ENCODE measurements around the gene TECPR2.

The TECPR2 gene

GRCh38 chr14:102362084-102362483, 657 bp upstream of the TECPR2 start:
- no peak for DNase-seq (ENCODE audit: extremely low spot score)
- POLR2A ChIA-PET, result interaction anchor here (0.5 to 1.8 kb wide), 13 partner anchors 8 to 409 kb away, joined by 3 to 14 read pairs (median 4); partner anchors contain the start of gene ZNF839
- CTCF ChIA-PET, result interaction anchor here (0.6 kb wide), 1 partner anchor 299 kb away, joined by 3 read pairs; no protein-coding TSS in a partner anchor
- TF ChIP-seq NFRKB (IDR thresholded peaks at IDR 0.05) (no peak), FOXM1 (IDR thresholded peaks at IDR 0.05; ENCODE audit: borderline replicate concordance) (no peak), PKNOX1 (IDR thresholded peaks at IDR 0.05) (no peak), SUZ12 (IDR thresholded peaks at IDR 0.05) (no peak), ELF4 (IDR thresholded peaks at IDR 0.05) (no peak), LEF1 (IDR thresholded peaks at IDR 0.05; ENCODE audit: borderline replicate concordance) (no peak), SP1 (IDR thresholded peaks at IDR 0.05) (no peak)

DNA sequence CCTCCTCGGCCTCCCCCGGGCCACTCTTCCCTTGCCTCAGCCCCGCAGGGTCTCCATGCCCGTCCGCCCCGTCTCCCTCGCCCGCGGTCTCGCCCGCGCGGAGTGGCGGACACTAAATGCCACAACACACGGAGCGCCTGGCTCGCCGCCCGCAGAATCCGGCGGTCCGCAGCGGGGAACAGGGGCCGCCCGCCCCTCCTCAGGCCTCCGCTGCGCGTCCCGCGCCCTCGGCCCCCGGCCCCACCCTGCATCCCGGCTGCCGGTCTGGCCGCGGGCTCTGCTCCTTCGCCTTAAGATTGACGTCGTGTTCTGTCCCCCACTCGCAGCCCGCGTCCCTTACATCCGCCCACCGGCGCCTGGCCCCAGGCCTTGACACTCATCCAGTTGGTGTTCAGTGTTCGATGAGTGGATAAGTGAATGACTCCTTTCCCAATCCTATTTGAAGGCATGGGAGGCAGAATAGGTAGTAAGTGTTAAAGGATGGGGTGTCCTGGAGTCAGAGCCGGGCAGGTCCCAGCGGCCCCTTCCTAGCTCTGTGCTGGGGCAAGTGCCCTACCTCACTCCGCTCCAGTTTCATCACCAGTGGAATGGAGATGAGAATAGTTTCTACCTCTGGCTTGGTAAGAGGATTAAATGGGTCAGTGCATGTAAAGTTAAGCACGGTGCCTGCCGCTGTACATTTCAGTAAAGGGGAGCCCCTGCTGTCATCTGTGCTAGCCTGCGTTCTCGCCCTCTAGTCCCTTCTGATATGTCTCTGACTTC, 622 bp downstream of the TECPR2 start:
- ChIA-PET CTCF (no interaction called here), POLR2A (interaction anchor here (0.8 to 1.8 kb wide), 11 partner anchors 9 to 184 kb away, joined by 3 to 14 read pairs (median 5); partner anchors contain the start of gene ZNF839)
- DNase-seq (ENCODE audit: extremely low spot score), result no peak
- TF ChIP-seq FOXM1 (IDR thresholded peaks at IDR 0.05; ENCODE audit: borderline replicate concordance), result no peak
- TF ChIP-seq HDGF (IDR thresholded peaks at IDR 0.05; ENCODE audit: borderline replicate concordance), result no peak
- no peak for TF ChIP-seq LEF1 (IDR thresholded peaks at IDR 0.05; ENCODE audit: borderline replicate concordance)
- TF ChIP-seq SUZ12 (IDR thresholded peaks at IDR 0.05), result no peak
- no peak for TF ChIP-seq FOXK2 (IDR thresholded peaks at IDR 0.05)
- TF ChIP-seq L3MBTL2 (conservative IDR thresholded peaks at IDR 0.05), result no peak
- no peak for TF ChIP-seq NFRKB (IDR thresholded peaks at IDR 0.05)
- TF ChIP-seq BHLHE40 (IDR thresholded peaks at IDR 0.05; ENCODE audit: borderline replicate concordance), result no peak
- TF ChIP-seq CTBP1 (IDR thresholded peaks at IDR 0.05; ENCODE audit: borderline replicate concordance), result no peak
- no peak for TF ChIP-seq ELF4 (IDR thresholded peaks at IDR 0.05)

- DNase-seq (ENCODE audit: extremely low spot score), result no peak
- TF ChIP-seq NFRKB (IDR thresholded peaks at IDR 0.05) (no peak), FOXK2 (IDR thresholded peaks at IDR 0.05) (no peak), TARDBP (IDR thresholded peaks at IDR 0.05) (no peak), ARNT (IDR thresholded peaks at IDR 0.05) (no peak), PKNOX1 (IDR thresholded peaks at IDR 0.05) (no peak), LEF1 (IDR thresholded peaks at IDR 0.05; ENCODE audit: borderline replicate concordance) (no peak), ZNF384 (IDR thresholded peaks at IDR 0.05) (no peak), ELF4 (IDR thresholded peaks at IDR 0.05) (no peak), SP1 (IDR thresholded peaks at IDR 0.05) (no peak), FOXA1 (IDR thresholded peaks at IDR 0.05) (no peak), L3MBTL2 (conservative IDR thresholded peaks at IDR 0.05) (no peak), BHLHE40 (IDR thresholded peaks at IDR 0.05; ENCODE audit: borderline replicate concordance) (no peak), SUZ12 (IDR thresholded peaks at IDR 0.05) (no peak)
- ChIA-PET CTCF (no interaction called here), POLR2A (no interaction called here)
Measured at GRCh38 chr14:102370305-102370809, 7.6 kb downstream of the TECPR2 start.

DNA sequence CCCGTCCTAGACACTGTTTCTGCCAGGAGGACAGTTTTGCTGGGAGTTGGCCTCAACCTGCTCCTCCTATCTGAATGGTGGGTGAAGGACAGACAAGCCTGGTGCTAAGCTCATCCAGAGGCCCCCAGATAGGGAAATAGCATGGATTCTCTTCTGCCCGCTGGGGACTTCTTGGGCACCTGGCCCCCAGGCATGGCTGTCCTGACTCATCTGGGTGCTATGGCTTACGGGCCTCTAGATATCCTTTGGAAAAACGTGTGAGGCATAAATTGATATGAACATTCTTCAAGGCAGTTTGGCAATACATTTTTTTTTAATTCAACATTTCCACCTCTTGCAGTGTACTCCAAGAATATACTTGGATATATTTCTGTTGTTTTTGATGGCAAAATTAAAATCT, 8.6 kb downstream of the TECPR2 start:
- ChIA-PET CTCF (no interaction called here), POLR2A (no interaction called here)
- no peak for TF ChIP-seq ELF4 (IDR thresholded peaks at IDR 0.05)
- no peak for TF ChIP-seq ARNT (IDR thresholded peaks at IDR 0.05)
- no peak for TF ChIP-seq FOXA1 (IDR thresholded peaks at IDR 0.05)
- no peak for TF ChIP-seq L3MBTL2 (conservative IDR thresholded peaks at IDR 0.05)
- TF ChIP-seq CTBP1 (IDR thresholded peaks at IDR 0.05; ENCODE audit: borderline replicate concordance), result no peak
- TF ChIP-seq BHLHE40 (IDR thresholded peaks at IDR 0.05; ENCODE audit: borderline replicate concordance), result no peak
- TF ChIP-seq TARDBP (IDR thresholded peaks at IDR 0.05), result no peak
- TF ChIP-seq SUZ12 (IDR thresholded peaks at IDR 0.05), result no peak
- TF ChIP-seq PKNOX1 (IDR thresholded peaks at IDR 0.05), result no peak
- TF ChIP-seq FOXM1 (IDR thresholded peaks at IDR 0.05; ENCODE audit: borderline replicate concordance), result no peak
- TF ChIP-seq NFRKB (IDR thresholded peaks at IDR 0.05), result no peak
- DNase-seq (ENCODE audit: extremely low spot score), result no peak

GRCh38 chr14:102373110-102373509, 10.4 kb downstream of the TECPR2 start:
- ChIA-PET CTCF (no interaction called here), POLR2A (interaction anchor here (2.8 kb wide), 1 partner anchor 10 kb away, joined by 8 read pairs; the partner anchor contains the start of genes CINP and TECPR2)
- no peak for TF ChIP-seq L3MBTL2 (conservative IDR thresholded peaks at IDR 0.05)
- TF ChIP-seq HDGF (IDR thresholded peaks at IDR 0.05; ENCODE audit: borderline replicate concordance), result no peak
- TF ChIP-seq ZNF384 (IDR thresholded peaks at IDR 0.05), result no peak
- no peak for TF ChIP-seq BHLHE40 (IDR thresholded peaks at IDR 0.05; ENCODE audit: borderline replicate concordance)
- no peak for TF ChIP-seq PKNOX1 (IDR thresholded peaks at IDR 0.05)
- DNase-seq (ENCODE audit: extremely low spot score), result no peak

Measured in HEK293T (cell line).